T-helper 2 cell treated with Interferon-gamma antibody and Interleukin-4, amounts not matched to agents 5 μg/mL and 100 μg/mL, for 36 hours (primary cell): ENCODE data around the gene FMOD.

Experiments used
- DNase-seq: peaks from one replicate; pipeline ENCODE4 v3.0.0; 2021; ENCODE audit warnings: low spot score
- H3K27ac Mint-ChIP-seq: one replicate; pipeline ENCODE4 v1.8.0; 2021; ENCODE audit warnings: mild to moderate bottlenecking, mixed read lengths
- H3K27me3 Mint-ChIP-seq: one replicate; pipeline ENCODE4 v1.8.0; 2021; ENCODE audit warnings: low read depth, mixed read lengths
- H3K36me3 Mint-ChIP-seq: one replicate; pipeline ENCODE4 v1.8.0; 2021; ENCODE audit warnings: low read depth, mixed read lengths
- H3K4me1 Mint-ChIP-seq: one replicate; pipeline ENCODE4 v1.8.0; 2021; ENCODE audit warnings: low read depth, mixed read lengths
- H3K4me3 Mint-ChIP-seq: one replicate; pipeline ENCODE4 v1.8.0; 2022; ENCODE audit warnings: mild to moderate bottlenecking, moderate library complexity, mixed read lengths
- H3K9me3 Mint-ChIP-seq: one replicate; pipeline ENCODE4 v1.8.0; 2021; ENCODE audit warnings: mixed read lengths

Gene FMOD

GRCh38 chr1:203311368-203312301 lies 39.3 kb downstream of the FMOD start:
- H3K27ac Mint-ChIP-seq, result no peak overlapping the region
- no peak overlapping the region for H3K4me3 Mint-ChIP-seq
- H3K4me1 Mint-ChIP-seq, result peaks cover 39% of the 10 kb centered on the region
- H3K9me3 Mint-ChIP-seq, result no peaks in the 10 kb centered on the region
- DNase-seq, result no peak
- peaks cover 62% of the 10 kb centered on the region for H3K36me3 Mint-ChIP-seq
- no peaks in the 10 kb centered on the region for H3K27me3 Mint-ChIP-seq

DNA sequence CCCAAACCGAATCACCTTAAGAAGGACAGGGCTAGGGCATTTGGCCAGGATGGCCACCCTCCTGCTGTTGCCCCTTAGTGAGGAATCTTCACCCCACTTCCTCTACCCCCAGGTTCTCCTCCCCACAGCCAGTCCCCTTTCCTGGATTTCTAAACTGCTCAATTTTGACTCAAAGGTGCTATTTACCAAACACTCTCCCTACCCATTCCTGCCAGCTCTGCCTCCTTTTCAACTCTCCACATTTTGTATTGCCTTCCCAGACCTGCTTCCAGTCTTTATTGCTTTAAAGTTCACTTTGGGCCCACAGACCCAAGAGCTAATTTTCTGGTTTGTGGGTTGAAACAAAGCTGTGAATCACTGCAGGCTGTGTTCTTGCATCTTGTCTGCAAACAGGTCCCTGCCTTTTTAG lies 42.0 kb downstream of the FMOD start:
- no peak for DNase-seq
- Mint-ChIP-seq H3K4me1 (peaks cover 46% of the 10 kb centered on the region), H3K36me3 (peaks cover 61% of the 10 kb centered on the region), H3K27me3 (no peaks in the 10 kb centered on the region), H3K27ac (peak overlapping the region; percentile 81), H3K4me3 (peak overlapping the region; percentile 95), H3K9me3 (no peaks in the 10 kb centered on the region)

DNA sequence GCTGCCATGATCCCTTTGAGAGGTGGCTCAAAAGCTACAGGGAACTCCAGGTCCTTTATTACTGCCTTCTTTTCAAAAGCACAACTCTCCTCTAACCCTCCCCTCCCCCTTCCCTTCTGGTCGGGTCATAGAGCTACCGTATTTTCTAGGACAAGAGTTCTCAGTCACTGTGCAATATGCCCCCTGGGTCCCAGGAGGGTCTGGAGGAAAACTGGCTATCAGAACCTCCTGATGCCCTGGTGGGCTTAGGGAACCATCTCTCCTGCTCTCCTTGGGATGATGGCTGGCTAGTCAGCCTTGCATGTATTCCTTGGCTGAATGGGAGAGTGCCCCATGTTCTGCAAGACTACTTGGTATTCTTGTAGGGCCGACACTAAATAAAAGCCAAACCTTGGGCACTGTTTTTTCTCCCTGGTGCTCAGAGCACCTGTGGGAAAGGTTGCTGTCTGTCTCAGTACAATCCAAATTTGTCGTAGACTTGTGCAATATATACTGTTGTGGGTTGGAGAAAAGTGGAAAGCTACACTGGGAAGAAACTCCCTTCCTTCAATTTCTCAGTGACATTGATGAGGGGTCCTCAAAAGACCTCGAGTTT lies 42.5 kb downstream of the FMOD start:
- Mint-ChIP-seq H3K4me1 (peaks cover 48% of the 10 kb centered on the region), H3K9me3 (no peaks in the 10 kb centered on the region), H3K4me3 (peak overlapping the region; percentile 95), H3K27me3 (no peaks in the 10 kb centered on the region), H3K27ac (peak overlapping the region; percentile 87), H3K36me3 (peaks cover 57% of the 10 kb centered on the region)
- DNase-seq, result no peak

- Mint-ChIP-seq H3K4me1 (peaks cover 55% of the 10 kb centered on the region), H3K27ac (peak overlapping the region; percentile 87), H3K9me3 (no peaks in the 10 kb centered on the region), H3K36me3 (peaks cover 55% of the 10 kb centered on the region), H3K4me3 (peak overlapping the region; percentile 95), H3K27me3 (no peaks in the 10 kb centered on the region)
- no peak for DNase-seq
Measured at GRCh38 chr1:203307641-203308126, 43.2 kb downstream of the FMOD start.

- Mint-ChIP-seq H3K36me3 (peaks cover 56% of the 10 kb centered on the region), H3K27me3 (no peaks in the 10 kb centered on the region), H3K9me3 (no peaks in the 10 kb centered on the region), H3K27ac (peak overlapping the region; percentile 87), H3K4me3 (peak overlapping the region; percentile 95), H3K4me1 (peaks cover 59% of the 10 kb centered on the region)
- no peak for DNase-seq
Measured at GRCh38 chr1:203306965-203307541, 43.9 kb downstream of the FMOD start.

DNA sequence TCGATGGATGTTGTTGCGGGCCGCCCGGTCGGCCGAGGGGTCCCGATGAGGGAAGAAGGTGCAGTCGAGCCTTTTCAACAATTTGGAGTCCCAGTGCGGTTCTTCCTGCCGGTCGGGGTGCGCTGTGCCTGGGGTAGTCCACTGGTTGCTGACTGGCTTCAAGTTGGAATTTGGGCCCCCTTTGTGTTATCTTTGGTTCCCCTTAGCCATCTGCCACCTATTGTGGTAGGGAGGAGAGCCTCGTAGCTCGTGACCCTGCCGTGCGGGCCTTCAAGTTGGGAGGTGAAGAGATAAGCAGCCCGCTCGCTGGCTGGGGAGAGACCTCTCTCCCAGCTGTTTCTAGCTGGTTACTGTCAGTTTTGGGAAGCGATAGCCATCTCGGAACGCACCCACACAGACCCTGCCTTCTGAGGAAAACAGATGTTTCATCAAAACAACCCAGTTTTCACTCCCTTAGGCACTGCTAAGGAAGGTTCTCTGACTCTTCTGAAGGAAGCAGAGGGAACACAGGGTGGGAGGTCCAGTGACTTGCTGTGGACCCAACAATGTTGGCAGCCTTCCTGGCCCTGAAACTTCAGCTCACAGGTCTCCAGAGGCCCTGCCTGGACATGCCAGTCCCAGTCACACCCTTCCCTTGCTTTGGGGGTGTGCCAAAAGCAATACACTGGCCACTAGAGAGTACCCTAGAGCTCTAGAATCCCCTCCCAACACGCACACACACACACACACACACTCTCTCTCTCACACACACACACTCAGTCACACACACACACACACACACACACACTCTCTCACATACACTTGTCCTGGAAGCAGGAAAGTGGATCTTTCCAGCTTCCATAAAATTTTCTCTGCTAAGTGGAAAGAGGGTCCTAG lies 44.6 kb downstream of the FMOD start:
- Mint-ChIP-seq H3K27me3 (no peaks in the 10 kb centered on the region), H3K9me3 (no peaks in the 10 kb centered on the region), H3K4me3 (peak overlapping the region; percentile 95), H3K36me3 (peaks cover 53% of the 10 kb centered on the region), H3K4me1 (peaks cover 61% of the 10 kb centered on the region), H3K27ac (peak overlapping the region; percentile 87)
- DNase-seq, result peak; percentile 57

GRCh38 chr1:203305809-203306088 lies 45.2 kb downstream of the FMOD start:
- peak overlapping the region; percentile 95 for H3K4me3 Mint-ChIP-seq
- peaks cover 60% of the 10 kb centered on the region for H3K4me1 Mint-ChIP-seq
- H3K9me3 Mint-ChIP-seq, result no peaks in the 10 kb centered on the region
- peak overlapping the region; percentile 87 for H3K27ac Mint-ChIP-seq
- H3K27me3 Mint-ChIP-seq, result no peaks in the 10 kb centered on the region
- peaks cover 48% of the 10 kb centered on the region for H3K36me3 Mint-ChIP-seq
- no peak for DNase-seq

GRCh38 chr1:203304919-203305808 lies 45.8 kb downstream of the FMOD start, which contains the start of gene BTG2:
Gene BTG2 (plus strand): TSS chr1:203305519. CDS start chr1:203305607, 88 bp downstream.
- Mint-ChIP-seq H3K36me3 (peaks cover 42% of the 10 kb centered on the region), H3K9me3 (no peaks in the 10 kb centered on the region), H3K27ac (peak within 1 kb of the TSS; percentile 93), H3K27me3 (no peaks in the 10 kb centered on the region), H3K4me3 (peak within 1 kb of the TSS; percentile 95), H3K4me1 (peaks cover 65% of the 10 kb centered on the region)
- peak; percentile 87 for DNase-seq

GRCh38 chr1:203304391-203304918 lies 46.5 kb downstream of the FMOD start:
- H3K36me3 Mint-ChIP-seq, result peaks cover 35% of the 10 kb centered on the region
- peak overlapping the region; percentile 84 for H3K4me3 Mint-ChIP-seq
- no peaks in the 10 kb centered on the region for H3K27me3 Mint-ChIP-seq
- H3K9me3 Mint-ChIP-seq, result no peaks in the 10 kb centered on the region
- peaks cover 61% of the 10 kb centered on the region for H3K4me1 Mint-ChIP-seq
- DNase-seq, result no peak
- H3K27ac Mint-ChIP-seq, result peak overlapping the region; percentile 93

- Mint-ChIP-seq H3K4me1 (peaks cover 54% of the 10 kb centered on the region), H3K4me3 (no peak overlapping the region), H3K27ac (no peak overlapping the region), H3K9me3 (no peaks in the 10 kb centered on the region), H3K27me3 (no peaks in the 10 kb centered on the region), H3K36me3 (peaks cover 21% of the 10 kb centered on the region)
- DNase-seq, result no peak
Measured at GRCh38 chr1:203302894-203303293, 48.0 kb downstream of the FMOD start.

- no peaks in the 10 kb centered on the region for H3K27me3 Mint-ChIP-seq
- H3K36me3 Mint-ChIP-seq, result peaks cover 17% of the 10 kb centered on the region
- H3K4me1 Mint-ChIP-seq, result peaks cover 49% of the 10 kb centered on the region
- H3K9me3 Mint-ChIP-seq, result no peaks in the 10 kb centered on the region
- no peak overlapping the region for H3K27ac Mint-ChIP-seq
- no peak for DNase-seq
- no peak overlapping the region for H3K4me3 Mint-ChIP-seq
Measured at GRCh38 chr1:203302456-203302855, 48.5 kb downstream of the FMOD start.

GRCh38 chr1:203301331-203301668 lies 49.6 kb downstream of the FMOD start:
- no peaks in the 10 kb centered on the region for H3K27me3 Mint-ChIP-seq
- no peaks in the 10 kb centered on the region for H3K9me3 Mint-ChIP-seq
- no peak overlapping the region for H3K4me3 Mint-ChIP-seq
- no peak for DNase-seq
- H3K36me3 Mint-ChIP-seq, result peaks cover 6% of the 10 kb centered on the region
- H3K27ac Mint-ChIP-seq, result no peak overlapping the region
- peaks cover 47% of the 10 kb centered on the region for H3K4me1 Mint-ChIP-seq
